A673 (cell line): ENCODE data around the gene ATP6V1G3.

Source experiments
- EZH2 ChIP-seq: fragments of 200-600 bp; sonication (generic); IDR thresholded peaks from 2 replicates; pipeline ENCODE4 v1.6.1; 2017; ENCODE audit warnings: borderline replicate concordance, low read depth, mild to moderate bottlenecking, mixed read lengths, antibody characterized with exemption, low read length; ENCODE audit not compliant: poor library complexity, severe bottlenecking
- TF ChIP-seq, protein P1 (sequence below): fragments of 300-800, 200-600 bp; sonication (generic); conservative IDR thresholded peaks from 2 replicates; pipeline ENCODE4 v1.5.1; 2017; ENCODE audit warnings: low read depth, mild to moderate bottlenecking, antibody characterized with exemption, low read length, moderate library complexity, mixed read lengths

DNA sequence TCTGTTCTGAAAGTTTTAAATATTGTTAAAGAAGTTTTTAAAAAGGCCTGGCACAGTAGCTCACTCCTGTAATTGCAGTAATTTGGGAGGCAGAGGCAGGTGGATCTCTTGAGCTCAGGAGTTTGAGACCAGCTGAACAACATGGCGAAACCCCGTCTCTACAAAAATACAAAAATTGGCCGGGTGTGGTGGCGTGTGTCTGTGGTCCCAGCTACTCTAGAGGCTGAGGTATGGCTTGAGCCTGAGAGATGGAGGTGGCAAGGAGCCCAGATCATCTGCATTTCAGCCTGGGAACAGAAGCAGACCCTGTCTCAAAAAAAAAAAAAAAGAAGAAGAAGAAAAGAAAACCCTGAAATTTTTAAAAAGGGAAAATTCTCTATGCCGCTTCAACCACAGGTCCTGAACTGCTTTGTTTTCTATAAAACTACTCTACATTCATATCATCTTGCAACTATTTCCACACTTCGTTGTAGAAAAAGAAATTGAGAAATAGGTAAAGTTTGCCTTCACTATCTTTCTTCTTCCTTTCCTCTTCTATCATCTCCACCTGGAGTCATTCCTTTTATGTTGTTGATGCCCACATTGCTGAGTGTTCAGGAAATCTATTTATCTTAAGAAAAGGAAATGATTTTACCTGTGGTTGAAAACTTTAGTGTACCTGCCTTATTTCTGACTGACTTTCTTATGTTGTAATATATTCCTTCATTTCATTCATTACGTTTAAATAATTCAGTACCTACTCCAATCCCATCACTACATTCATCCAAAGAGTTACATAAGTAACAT is 1.7 kb downstream of the ATP6V1G3 start:
- TF ChIP-seq, protein P1, sequence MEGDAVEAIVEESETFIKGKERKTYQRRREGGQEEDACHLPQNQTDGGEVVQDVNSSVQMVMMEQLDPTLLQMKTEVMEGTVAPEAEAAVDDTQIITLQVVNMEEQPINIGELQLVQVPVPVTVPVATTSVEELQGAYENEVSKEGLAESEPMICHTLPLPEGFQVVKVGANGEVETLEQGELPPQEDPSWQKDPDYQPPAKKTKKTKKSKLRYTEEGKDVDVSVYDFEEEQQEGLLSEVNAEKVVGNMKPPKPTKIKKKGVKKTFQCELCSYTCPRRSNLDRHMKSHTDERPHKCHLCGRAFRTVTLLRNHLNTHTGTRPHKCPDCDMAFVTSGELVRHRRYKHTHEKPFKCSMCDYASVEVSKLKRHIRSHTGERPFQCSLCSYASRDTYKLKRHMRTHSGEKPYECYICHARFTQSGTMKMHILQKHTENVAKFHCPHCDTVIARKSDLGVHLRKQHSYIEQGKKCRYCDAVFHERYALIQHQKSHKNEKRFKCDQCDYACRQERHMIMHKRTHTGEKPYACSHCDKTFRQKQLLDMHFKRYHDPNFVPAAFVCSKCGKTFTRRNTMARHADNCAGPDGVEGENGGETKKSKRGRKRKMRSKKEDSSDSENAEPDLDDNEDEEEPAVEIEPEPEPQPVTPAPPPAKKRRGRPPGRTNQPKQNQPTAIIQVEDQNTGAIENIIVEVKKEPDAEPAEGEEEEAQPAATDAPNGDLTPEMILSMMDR = no peak
- no peak for TF ChIP-seq EZH2
